HG03025 (cell line): ENCODE data around the gene CDH4.
"Not testable (repeated sequence)": the region's sequence is repeated elsewhere in the genome, so short reads cannot be mapped to it uniquely, and the experiment has no call there.

Experiments
- ATAC-seq: cut with Tn5 transposase; IDR thresholded peaks from one replicate; pipeline ENCODE4 v1.9.1; 2021; ENCODE audit warnings: mild to moderate bottlenecking, moderate library complexity; ENCODE audit not compliant: unreplicated experiment, low FRiP score

Gene CDH4

DNA sequence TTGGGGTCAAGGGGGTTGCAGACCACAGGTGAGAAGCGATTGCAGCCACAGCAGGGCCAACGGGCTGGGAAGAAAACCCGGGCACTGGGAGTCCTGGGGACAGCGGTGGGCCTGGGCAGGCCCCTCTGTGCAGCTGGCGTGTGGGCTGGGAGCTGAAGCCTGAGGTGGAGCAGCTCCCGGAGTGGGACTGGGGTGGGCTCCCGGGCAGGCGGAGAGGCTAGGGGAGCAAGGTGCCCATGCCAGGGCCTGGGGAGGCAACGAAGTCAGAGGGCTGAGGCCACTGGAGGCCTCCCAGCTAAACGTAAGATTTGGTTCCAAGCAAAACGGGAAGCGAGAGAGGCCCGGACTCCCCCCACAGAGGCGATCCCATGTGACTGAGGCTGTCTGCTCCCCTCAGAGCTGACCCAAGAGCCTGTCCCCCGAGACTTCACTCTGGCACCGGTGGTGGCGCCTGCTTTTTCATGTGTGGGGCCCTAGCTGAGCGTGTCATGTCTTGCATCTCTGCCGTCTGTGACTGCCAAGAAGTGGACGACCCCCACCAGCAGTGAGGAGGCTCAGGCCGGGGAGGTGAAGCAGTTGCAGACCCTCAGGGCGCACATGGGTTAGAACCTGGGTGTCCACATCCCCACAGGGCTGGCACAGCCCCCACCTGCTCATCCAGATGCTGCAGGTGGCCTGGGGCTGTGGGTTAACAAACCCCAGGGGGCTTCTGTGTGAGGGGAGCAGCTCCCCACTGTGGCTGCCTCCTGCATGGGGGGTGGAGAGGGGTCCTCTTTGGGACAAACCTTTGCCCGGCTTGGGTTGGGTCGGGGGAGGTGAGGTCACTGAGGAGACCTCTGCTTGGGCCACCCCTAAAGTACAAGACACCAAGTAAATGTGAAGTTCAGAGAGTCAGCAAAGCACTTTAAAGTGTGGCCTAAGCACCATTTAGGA lies 601.3 kb downstream of the CDH4 start:
- ATAC-seq: no peak

DNA sequence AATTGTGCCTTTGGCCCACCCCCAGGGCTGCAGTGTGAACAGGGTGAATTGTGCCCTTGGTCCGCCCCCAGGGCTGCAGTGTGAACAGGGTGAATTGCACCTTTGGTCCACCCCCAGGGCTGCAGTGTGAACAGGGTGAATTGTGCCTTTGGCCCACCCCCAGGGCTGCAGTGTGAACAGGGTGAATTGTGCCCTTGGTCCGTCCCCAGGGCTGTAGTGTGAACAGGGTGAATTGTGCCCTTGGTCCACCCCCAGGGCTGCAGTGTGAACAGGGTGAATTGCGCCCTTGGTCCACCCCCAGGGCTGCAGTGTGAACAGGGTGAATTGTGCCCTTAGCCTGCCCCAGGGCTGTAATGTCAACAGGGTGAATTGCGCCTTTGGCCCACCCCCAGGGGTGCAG lies 602.5 kb downstream of the CDH4 start:
- ATAC-seq: not testable (repeated sequence)

DNA sequence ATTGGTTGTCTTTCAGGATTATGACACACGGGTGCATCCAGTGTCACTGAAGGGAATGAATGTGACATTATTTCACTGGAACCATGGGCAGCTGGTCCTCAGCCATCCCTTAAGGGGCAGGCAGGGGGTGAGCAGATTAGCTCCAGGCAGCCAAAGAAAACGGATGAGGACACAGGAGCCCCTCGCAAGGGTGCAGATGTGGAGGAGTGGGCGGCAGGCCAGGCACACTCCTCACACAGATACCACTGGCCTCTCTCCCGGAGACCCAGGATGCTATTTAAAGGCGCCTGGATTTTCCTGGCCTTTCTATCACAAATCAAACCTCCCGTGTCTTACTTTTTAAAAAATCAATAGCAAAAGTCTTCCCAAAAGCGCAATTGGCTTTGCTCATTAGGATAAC lies 603.2 kb downstream of the CDH4 start:
- no peak for ATAC-seq

DNA sequence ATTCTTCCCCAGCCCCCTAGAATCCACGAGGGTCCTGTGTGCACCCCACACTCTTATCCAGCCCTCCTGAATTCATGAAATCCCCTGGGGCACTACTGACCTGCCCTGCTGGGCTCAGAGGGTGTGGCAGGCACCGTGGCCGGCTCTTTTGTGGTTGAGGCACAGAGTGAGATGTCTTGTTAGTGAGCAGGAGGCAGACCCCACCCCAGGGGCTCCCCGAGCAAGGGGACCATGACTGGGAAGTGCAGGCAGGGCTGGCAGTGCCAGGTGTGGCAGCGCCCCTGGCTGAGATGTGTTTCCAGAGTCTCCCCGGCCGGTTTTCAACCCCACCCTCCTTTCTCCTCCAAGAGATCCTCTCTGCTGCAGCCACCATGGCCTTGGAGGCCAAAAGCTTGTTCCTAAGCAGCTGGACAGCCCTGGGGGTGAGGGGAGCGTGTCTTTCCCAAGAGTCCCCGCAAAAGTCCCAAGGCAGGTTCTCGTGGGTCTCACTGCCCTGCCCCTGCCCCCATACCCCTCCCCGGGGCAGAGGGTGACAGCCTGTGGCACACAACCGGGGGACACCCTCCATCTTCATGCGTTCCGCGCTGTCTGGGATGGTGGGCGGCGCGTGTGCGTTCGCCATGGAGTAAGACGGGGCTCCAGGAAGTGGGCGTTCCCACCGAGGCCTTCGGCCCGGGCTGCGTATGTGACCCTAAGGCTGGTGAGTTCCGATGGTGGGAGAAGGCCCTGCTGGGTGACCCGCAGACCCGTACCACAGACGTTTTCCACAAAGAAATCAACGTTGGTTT lies 604.8 kb downstream of the CDH4 start:
- ATAC-seq: no peak

DNA sequence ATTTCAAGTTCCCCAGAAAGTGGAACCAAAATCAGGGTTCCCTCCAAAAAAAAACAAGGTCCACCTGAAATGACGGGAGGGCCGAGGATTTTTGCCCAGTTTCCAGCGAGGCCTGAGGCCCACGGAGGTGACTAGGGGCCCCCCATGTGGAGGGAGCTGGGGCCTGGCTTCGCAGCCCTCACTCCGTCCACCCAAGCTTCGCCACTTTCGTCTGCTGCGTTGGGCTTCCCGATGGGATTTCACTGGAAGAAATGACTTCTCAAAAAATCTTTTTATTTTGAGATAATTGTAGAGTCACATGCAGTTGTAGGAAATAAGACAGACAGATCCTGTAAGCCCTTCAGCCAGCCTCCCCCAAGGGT lies 605.3 kb downstream of the CDH4 start:
- ATAC-seq: no peak

DNA sequence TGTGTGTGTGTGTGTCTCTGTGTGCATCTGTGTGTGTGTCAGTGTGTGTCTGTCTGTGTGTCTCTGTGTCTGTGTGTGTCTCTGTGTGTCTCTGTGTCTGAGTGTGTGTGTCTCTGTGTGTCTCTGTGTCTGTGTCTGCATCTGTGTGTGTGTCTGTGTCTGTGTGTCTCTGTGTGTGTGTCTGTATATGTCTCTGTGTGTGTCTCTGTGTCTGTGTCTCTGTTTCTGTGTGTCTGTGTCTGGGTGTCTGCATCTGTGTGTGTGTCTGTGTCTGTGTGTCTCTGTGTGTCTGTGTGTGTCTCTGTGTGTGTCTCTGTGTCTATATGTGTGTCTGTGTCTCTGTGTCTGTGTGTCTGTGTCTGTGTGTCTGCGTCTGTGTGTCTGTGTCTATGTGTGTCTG lies 605.8 kb downstream of the CDH4 start:
- ATAC-seq: no peak

DNA sequence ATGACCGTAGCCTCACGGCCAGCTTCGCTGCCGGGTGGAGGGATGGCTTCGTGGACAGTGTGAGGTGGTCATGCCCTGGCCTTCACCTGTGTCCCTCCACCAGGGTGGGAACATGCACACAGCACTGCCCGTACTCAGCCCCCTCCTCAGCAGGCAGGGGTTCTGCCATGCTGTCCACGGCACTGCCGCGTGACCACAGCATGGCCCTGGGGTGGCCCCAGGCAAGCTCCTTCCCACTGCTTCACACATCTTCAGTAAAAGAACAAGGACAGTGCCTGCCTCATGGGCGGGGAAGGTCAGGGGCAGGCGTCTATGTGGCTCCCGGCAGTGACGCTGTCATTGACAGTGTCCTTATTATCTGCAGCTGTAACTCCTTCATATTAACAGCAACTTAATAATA lies 607.7 kb downstream of the CDH4 start:
- no peak for ATAC-seq

DNA sequence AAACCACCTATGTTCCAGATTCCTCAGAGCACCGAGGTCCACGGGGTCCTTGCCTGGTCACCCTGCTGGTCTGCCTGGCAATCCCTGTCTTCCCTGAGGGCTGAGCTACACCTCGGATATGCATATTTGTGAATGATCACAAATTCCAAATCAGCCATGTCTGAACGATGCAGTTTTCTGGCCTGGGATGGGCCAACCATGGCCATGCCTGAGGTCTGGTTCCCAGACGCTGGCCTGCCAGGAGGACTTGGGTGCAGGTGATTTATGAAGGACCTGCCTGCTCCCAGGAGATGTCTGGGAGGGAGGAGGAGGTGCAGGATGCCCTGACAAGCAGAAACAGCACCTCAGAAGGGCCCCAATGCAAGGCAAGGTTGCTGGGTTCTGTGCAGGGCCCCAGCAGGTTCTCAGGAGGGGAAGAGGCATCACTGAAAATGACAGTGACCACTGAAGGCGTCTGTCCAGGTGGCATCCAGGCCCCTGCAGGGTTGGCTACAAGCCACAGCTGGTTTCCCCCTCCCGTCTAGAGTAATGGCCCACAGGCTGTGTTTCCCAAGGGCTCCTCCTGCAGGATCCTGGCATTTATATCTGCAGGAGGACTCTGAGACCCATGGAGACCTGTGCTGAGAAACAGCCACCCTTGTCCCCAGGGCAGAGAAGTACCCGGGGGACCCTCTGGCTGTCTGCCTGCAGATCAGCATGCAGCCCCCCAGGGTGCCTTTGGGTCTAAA lies 608.4 kb downstream of the CDH4 start:
- ATAC-seq: no peak

DNA sequence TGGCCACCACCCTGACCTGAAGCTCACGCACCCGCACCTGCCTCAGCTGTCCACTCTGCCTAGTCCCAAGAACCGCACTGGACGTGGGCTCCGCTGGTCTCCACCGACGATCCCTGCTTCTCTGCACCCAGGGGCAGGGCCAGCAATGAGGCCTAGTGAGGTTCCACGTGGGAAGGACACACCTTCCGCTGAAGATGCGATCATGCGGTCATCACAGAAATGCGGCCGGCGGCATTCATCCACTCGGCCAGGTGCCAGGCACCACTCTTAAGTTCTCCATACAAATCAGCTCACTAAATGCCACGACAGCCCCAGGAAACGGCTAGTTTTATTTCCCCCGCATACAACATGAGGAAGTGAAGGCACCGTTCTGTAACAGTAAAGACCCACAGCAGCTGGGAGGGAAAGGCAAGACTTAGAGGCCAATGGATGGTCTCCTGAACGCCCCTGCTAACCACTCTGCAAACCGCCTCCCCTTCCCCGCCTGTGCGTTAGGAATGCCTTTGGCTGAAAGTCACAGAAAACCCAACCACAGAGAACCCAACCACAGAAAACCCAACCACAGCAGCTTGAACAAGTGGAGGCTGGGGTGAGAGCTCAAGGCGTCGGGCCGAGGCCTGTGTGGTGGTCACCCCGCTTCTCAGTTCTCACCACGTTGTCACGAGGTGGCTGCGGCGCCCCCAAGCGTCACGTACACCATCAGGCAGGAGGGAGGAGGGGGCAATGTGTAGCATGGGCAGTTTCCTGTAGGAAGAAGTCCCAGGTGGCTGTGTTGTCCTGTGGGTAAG lies 609.2 kb downstream of the CDH4 start:
- no peak for ATAC-seq

DNA sequence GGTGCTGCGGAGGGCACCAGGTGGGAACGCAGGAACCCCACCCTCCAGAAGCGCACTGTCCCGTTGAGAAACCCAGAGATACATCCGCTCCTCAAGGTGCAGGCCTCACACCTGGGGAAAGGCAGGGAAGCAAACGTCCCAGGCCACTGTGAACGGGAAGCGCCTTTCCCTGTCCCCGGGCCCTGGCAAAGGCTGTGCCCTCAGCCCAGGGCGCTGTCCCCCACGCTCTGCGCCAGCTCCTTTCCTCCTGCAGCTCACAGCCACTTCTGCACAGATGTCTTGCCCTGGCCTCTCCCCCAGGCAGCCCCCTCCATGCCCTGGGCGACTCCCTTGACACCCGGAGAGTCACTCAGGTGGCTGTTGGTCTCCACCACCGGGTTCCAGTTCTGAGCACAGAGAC lies 609.8 kb downstream of the CDH4 start:
- ATAC-seq: no peak

DNA sequence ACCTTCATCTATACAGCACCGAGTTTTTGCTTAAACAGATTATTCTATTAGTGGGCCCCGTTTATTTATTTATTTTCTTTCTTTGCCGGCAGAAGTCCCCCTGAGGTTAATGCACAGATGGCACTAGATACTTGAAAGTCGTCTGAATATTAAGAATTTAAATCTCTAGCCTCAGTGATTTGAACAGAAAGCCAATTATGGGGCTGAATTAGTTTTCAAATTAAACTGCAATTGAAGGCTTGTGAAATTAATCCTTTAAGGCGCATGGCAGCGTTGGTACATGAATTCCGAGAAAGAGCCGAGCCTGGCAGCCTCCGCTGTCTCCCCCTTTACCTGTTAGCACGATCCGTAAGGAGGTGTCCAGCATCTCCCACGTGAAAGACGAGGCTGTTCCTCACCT lies 610.8 kb downstream of the CDH4 start:
- no peak for ATAC-seq

DNA sequence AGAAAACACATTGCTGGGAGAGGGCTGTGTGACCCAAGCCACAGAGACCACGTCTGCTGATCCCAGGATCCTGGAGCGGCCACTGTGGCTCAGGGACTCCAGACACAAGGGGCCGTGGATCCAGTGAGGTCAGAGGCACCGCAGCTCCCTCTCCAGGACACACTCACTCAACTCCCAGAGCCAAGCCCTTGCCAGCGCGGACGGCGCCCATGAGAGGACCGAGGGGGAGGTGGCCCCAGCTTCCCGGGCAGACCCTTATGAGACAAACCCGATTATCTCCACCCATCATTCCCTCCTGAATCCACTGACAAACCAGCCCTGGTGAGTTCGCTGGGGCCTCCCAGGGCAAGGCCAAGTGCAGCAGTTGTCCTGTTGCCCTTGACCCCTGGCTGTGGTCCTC lies 612.4 kb downstream of the CDH4 start:
- ATAC-seq: no peak

DNA sequence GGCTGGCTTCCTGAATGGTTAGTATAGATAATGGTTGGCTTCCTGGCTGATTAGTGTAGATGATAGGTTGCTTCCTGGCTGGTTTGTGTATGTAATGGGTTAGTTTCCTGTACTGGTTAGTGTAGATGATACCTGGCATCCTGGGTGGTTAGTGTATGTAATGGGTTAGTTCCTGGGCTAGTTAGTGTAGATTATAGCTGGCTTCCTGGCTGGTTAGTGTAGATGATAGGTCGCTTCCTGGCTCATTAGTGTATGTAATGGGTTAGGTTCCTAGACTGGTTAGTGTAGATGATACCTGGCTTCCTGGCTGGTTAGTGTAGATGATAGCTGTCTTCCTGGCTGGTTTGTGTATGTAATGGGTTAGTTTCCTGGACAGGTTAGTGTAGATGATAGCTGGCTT lies 613.3 kb downstream of the CDH4 start:
- no peak for ATAC-seq

DNA sequence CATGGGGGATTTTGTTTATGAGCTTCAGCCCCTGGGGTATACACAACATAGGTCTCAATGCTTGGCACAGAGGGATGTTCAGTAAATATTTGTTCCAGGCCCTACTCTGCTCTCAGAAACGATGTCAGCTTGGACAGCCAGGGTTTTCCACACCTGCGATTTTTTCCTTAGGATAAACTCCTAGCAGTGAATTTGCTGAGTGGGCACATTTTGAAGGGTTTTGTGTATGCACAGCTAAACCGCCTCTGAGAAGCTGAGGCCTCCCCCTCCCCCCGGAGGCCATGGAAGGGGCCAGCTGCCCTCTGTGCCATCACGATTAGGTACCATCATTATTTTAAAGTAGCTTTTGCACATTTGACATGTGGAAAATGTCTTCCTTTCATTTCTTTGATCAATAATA lies 614.1 kb downstream of the CDH4 start:
- ATAC-seq: no peak

DNA sequence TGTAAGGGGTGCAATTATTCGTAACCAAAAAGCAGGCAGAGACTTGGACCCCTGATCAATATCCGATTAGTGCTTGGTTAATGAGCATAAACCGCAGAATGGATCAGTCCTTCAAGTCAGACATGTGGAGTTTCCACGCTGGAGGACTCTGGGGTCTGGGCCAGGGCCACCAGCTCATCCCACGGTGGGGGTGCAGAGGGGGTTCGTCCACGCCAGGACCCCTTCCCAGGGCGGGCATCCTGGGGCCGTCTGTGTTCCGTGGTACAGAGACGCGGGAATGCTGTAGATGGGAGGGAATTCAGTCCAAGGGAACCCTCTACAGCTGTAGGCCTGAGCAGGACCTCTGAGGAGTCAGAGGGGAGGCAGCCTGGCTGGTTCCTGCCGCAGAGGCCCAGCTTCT lies 615.9 kb downstream of the CDH4 start:
- no peak for ATAC-seq

DNA sequence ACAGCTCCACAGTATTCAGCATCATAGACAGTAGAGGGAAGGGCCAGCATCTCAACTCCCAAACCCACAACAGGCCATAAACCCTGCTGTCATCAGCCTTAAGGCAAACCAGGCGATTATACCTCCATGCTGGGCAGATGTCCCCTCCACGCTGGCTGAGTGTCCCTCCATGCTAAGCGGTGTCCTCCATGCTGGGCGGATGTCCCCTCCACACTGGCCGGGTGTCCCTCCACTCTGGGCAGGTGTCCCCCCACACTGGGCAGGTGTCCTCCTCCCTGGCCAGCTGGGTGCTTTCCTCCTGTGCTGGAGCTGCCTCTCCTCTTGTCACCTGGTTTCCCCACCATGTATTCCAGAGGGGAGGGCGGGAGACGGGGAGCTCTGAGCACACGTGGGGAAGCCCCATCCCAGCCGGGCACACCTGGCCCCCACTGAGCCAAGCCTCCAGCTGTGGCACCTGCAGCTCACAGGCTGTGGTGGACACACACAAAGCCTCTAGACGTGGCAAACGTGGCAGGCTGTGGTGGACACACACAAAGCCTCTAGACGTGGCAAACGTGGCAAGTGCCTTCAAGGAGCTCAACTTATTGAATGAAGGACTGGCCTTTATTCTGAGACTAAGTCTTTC lies 616.5 kb downstream of the CDH4 start:
- ATAC-seq: no peak

DNA sequence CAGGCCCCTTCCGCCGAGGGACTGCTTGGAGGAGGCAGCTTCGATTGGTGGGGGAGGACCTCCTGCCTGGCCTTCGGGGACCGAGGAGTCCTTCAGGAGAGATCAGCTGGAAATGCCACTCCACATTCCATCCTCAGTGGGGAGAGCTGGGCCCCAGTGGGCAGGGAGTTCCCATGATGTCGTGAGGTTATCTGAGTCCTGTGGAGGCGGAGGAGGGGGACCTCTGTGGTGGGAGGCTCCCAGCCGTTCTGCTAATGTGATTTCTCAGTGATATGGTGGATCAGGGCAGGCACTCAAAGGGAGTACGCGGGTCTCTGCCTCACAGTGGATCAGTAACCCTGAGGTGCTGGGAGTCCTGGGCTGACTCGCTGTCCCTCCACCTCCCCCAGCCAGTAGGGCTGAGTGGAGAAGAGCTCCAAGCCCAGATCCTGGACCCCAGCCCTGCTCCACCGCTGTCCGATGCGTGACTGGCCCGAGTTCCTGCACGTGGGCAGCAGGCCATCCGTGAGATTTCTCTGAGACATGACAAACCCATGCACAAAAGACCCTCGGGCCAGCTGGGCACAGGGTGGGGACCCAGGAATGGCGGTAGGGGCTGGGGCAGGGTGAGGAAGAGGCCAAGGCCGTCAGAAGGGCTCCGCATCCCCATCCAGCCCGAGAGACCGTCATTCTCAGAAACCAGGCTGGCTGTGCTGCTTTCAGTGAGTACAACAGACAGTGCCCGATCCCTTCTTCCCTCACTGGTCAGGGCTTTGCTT lies 617.9 kb downstream of the CDH4 start:
- no peak for ATAC-seq

DNA sequence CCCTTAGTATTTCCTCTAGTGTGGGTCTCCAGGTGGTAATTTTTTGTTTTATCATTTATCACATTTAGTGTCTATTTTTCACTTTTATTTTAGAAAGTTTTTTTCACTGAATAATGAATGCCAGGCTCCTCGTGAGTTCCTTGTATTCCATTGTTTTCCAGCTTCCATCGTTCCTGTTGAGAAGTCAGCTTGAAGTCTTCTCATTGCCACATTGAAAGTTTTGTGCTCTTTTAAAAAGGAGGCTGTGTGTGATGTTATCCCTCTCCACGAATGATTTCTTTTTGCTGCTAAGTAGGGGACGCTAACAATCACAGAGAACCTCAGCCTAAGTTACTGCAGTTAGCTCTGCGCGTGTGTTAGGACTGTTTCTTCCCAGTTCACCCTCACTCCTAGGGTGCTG lies 619.1 kb downstream of the CDH4 start:
- ATAC-seq: no peak

DNA sequence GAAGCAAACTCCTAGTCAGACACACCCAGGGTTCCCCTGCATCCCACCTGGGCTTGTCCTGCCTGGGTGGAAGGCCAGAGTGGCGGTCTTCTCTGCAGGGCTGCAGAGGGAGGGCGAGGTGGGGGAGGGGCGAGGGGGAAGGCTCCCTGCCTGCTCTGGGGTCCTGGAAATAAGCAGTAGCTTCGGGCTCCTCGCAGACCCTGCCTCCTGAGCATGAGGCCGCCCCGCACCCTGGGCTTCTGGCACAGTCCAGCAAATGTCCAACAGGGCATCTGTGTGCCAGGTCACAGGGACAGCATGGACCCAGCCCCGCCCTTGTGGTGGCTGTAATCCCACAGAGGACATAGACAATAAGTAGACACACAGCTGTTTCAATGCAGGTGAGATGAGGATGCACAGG lies 619.9 kb downstream of the CDH4 start:
- ATAC-seq: no peak
